MM.1S (cell line): Measurements from ENCODE around the gene MIGA2.

Experiments
- CTCF ChIP-seq: fragments of 300-600 bp; sonication (generic); IDR thresholded peaks from 2 replicates; pipeline ENCODE4 v1.5.1; 2016; ENCODE audit warnings: antibody characterized with exemption, low read length, mixed read lengths
- EZH2 ChIP-seq: fragments of 300-600 bp; sonication (generic); optimal IDR thresholded peaks from 2 replicates; pipeline ENCODE3; 2017; ENCODE audit warnings: low read depth, mild to moderate bottlenecking, antibody characterized with exemption, low read length, mixed read lengths
- EZH2phosphoT487 ChIP-seq: fragments of 300-600 bp; sonication (generic); IDR thresholded peaks from 2 replicates; pipeline ENCODE4 v1.6.1; 2018; ENCODE audit warnings: antibody characterized with exemption, low read length

GRCh38 chr9:129036241-129036922, at the start of gene MIGA2:
- TF ChIP-seq CTCF (no peak), EZH2phosphoT487 (no peak), EZH2 (no peak)
